Measurements from ENCODE around the gene FYN. TPM values are rescaled to one million over a fixed set of nuclear protein-coding genes. Genes with fewer than 3 reads are reported as not detected.

FYN gene
- polyA plus RNA-seq, 1 experiment, result 55.1 TPM

- no peak overlapping the region for H3K4me3 ChIP-seq (ENCODE audit: low read depth, low read length)
- POLR2A ChIA-PET, result no interaction called here
- no peak for TF ChIP-seq CTCF (IDR thresholded peaks at IDR 0.05; ENCODE audit: insufficient read depth, low read depth, low read length)
- H3K36me3 ChIP-seq (ENCODE audit: control insufficient read depth, insufficient read depth, low read length), result peaks cover 5% of the 10 kb centered on the region
- CTCF ChIA-PET, result no interaction called here
- no peak for DNase-seq (ENCODE audit: low read depth)
- no peaks in the 10 kb centered on the region for H3K27me3 ChIP-seq (ENCODE audit: control insufficient read depth, insufficient read depth, low read length)
Observed at GRCh38 chr6:111702268-111702667, 171.0 kb downstream of the FYN start.

DNA sequence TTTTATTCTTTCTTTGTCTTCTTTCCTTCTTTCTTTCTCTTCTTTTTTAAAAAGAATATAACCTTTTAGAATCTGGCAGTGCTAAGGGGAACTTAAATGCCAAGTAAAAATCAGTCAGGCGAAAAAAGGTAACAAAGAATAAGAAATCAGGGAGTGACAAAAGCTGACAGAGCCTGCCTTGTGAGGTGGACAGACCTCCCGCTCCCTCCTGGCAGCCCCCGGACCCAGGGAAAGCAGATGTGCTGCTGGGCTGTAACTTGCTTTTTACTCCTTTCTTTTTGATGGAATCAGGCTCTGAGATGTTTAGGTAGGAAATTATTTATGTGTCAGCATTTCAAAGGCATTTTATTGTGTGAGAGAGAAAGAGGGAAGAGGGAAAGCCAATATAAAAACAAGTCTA is 172.1 kb downstream of the FYN start:
- DNase-seq (ENCODE audit: low read depth), result no peak
- Histone ChIP-seq H3K4me3 (ENCODE audit: low read depth, low read length) (no peak overlapping the region), H3K36me3 (ENCODE audit: control insufficient read depth, insufficient read depth, low read length) (peaks cover 5% of the 10 kb centered on the region), H3K27me3 (ENCODE audit: control insufficient read depth, insufficient read depth, low read length) (no peaks in the 10 kb centered on the region)
- ChIA-PET CTCF (no interaction called here), POLR2A (no interaction called here)
- no peak for TF ChIP-seq CTCF (IDR thresholded peaks at IDR 0.05; ENCODE audit: insufficient read depth, low read depth, low read length)

GRCh38 chr6:111700135-111700690 is 173.0 kb downstream of the FYN start:
- Histone ChIP-seq H3K4me3 (ENCODE audit: low read depth, low read length) (no peak overlapping the region), H3K27me3 (ENCODE audit: control insufficient read depth, insufficient read depth, low read length) (no peaks in the 10 kb centered on the region), H3K36me3 (ENCODE audit: control insufficient read depth, insufficient read depth, low read length) (peaks cover 5% of the 10 kb centered on the region)
- POLR2A ChIA-PET, result no interaction called here
- TF ChIP-seq CTCF (IDR thresholded peaks at IDR 0.05; ENCODE audit: insufficient read depth, low read depth, low read length), result no peak
- CTCF ChIA-PET, result no interaction called here
- DNase-seq (ENCODE audit: low read depth), result no peak

DNA sequence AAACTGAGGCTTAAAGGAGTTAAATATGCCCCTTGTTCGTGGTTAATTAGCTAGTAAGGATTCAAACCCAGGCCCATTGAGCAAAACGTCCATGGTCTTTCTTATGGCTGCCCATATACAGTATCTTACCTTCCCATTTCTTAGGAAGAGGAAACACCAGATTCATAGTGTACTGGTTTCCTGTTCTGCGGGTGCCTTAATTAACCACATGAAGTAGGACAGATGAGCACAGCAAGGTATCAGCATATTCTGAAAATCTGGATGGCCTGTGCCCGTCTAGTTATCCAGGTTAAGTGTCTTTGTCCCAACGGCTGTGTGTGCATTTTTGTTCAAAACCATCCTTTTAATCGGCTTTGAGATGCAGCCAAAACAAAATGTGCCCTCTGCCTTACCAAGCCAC is 174.1 kb downstream of the FYN start:
- TF ChIP-seq CTCF (IDR thresholded peaks at IDR 0.05; ENCODE audit: insufficient read depth, low read depth, low read length), result no peak
- H3K27me3 ChIP-seq (ENCODE audit: control insufficient read depth, insufficient read depth, low read length), result no peaks in the 10 kb centered on the region
- ChIA-PET POLR2A (no interaction called here), CTCF (no interaction called here)
- no peak overlapping the region for H3K4me3 ChIP-seq (ENCODE audit: low read depth, low read length)
- DNase-seq (ENCODE audit: low read depth), result no peak
- peaks cover 6% of the 10 kb centered on the region for H3K36me3 ChIP-seq (ENCODE audit: control insufficient read depth, insufficient read depth, low read length)

DNA sequence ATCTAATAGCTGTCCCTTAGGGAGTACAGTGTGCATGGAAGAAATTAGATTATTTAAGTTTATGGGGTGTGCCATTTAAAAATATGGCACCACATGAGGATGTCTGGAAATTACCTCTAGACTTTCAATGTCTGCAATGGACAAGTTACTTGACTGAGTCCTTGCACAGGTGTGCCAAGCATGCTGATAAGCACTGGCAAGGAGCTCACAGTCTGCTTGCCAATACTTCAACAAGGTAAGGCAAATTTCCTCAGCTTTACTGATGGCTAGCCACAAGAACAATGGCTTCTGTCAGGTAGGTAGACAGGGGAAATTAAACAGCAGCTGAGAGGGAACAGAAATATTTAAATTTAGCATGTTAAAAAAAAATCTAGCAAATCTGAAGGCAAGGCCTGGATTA is 176.4 kb downstream of the FYN start:
- TF ChIP-seq CTCF (IDR thresholded peaks at IDR 0.05; ENCODE audit: insufficient read depth, low read depth, low read length), result no peak
- Histone ChIP-seq H3K4me3 (ENCODE audit: low read depth, low read length) (no peak overlapping the region), H3K27me3 (ENCODE audit: control insufficient read depth, insufficient read depth, low read length) (no peaks in the 10 kb centered on the region), H3K36me3 (ENCODE audit: control insufficient read depth, insufficient read depth, low read length) (peaks cover 12% of the 10 kb centered on the region)
- CTCF ChIA-PET, result no interaction called here
- DNase-seq (ENCODE audit: low read depth), result no peak
- POLR2A ChIA-PET, result no interaction called here

All from BJ (cell line).